Peyer's patch (tissue), 4 donors: ENCODE measurements around the gene TYSND1.

Source experiments
- CTCF ChIP-seq, 6 experiments: fragments of 450-650 bp in 4 of 6; fragments of 200-600 bp in 2 of 6; sonication (generic) in 1 of 6; IDR thresholded peaks; one replicate each; pipeline ENCODE4 v1.5.1; 2017 to 2019; ENCODE audit warnings: antibody characterized with exemption in 6 of 6, mild to moderate bottlenecking in 3 of 6, moderate library complexity in 1 of 6
- POLR2A ChIP-seq, 2 donors: fragments of 450-650 bp; IDR thresholded peaks; one replicate each; pipeline ENCODE4 v1.5.1; 2017; ENCODE audit warnings: antibody characterized with exemption in 2 of 2, mild to moderate bottlenecking in 2 of 2, moderate library complexity in 2 of 2

GRCh38 chr10:70158113-70158512 is 11.6 kb upstream of the TYSND1 start:
- TF ChIP-seq CTCF (IDR thresholded peaks at IDR 0.05), result no peak
- no peak for TF ChIP-seq POLR2A (IDR thresholded peaks at IDR 0.05)
